ENCODE results near the gene TMEM178B. TPM values are rescaled to one million over a fixed set of nuclear protein-coding genes. Genes with fewer than 3 reads are reported as not detected.

The TMEM178B gene
- total RNA-seq, 4 donors from 2014 or later: 1.3 to 1.8 (median 1.5) TPM

GRCh38 chr7:141208539-141208938, 134.7 kb downstream of the TMEM178B start:
- H3K36me3 ChIP-seq: no peaks in the 10 kb centered on the region
- no peak overlapping the region for H3K27ac ChIP-seq
- in situ Hi-C loops (cut with MboI; ENCODE audit: low sequenced_read_pairs in 4 of 4): no loop called here

GRCh38 chr7:141209454-141209853, 135.6 kb downstream of the TMEM178B start:
- no peak for TF ChIP-seq POLR2A (IDR thresholded peaks at IDR 0.05)
- no peak for TF ChIP-seq CTCF (IDR thresholded peaks at IDR 0.05 in 4 of 5, conservative IDR thresholded peaks at IDR 0.05 in 1 of 5)
- Histone ChIP-seq H3K4me3 (no peak overlapping the region), H3K9me3 (no peaks in the 10 kb centered on the region), H3K27me3 (no peaks in the 10 kb centered on the region), H3K36me3 (no peaks in the 10 kb centered on the region), H3K4me1 (no peaks in the 10 kb centered on the region), H3K27ac (no peak overlapping the region)
- intact Hi-C loops (cut with DNase I; ENCODE audit: low total_unique reads): no loop called here
- in situ Hi-C loops (cut with MboI; ENCODE audit: low sequenced_read_pairs in 4 of 4): no loop called here
- ATAC-seq (no peak), DNase-seq (no peak)

More at GRCh38 chr7:141208539-141208938, 134.7 kb downstream of the TMEM178B start:
- no peak for ATAC-seq
- H3K27me3 ChIP-seq: no peaks in the 10 kb centered on the region
- DNase-seq: no peak
- no peaks in the 10 kb centered on the region for H3K4me1 ChIP-seq
- H3K4me3 ChIP-seq: no peak overlapping the region
- intact Hi-C loops (cut with DNase I; ENCODE audit: low total_unique reads): no loop called here
- TF ChIP-seq POLR2A (IDR thresholded peaks at IDR 0.05): no peak
- no peak for TF ChIP-seq CTCF (IDR thresholded peaks at IDR 0.05 in 4 of 5, conservative IDR thresholded peaks at IDR 0.05 in 1 of 5)
- H3K9me3 ChIP-seq: no peaks in the 10 kb centered on the region

DNA sequence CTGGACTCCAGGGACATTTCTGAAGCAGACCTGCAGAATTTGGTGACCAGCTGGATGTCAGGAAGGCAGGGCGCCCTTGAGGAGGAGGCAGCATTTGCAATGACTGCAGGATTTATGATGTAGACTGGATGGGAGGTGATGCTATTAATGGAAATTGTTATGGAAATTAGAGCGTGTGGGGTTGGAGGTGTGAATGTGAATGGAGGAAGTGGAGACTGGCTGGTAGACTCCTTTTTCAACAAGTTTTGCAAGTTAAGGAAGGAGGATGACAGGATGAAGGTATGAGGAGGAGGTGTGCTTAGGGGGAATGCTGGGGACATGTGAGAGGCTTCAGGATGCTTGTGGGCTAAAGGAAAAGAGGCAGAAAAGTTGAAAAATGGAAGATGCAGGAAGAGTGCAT, 137.0 kb downstream of the TMEM178B start:
- TF ChIP-seq CTCF (IDR thresholded peaks at IDR 0.05 in 4 of 5, conservative IDR thresholded peaks at IDR 0.05 in 1 of 5) (no peak), POLR2A (IDR thresholded peaks at IDR 0.05) (no peak)
- ATAC-seq (no peak), DNase-seq (no peak)
- no peaks in the 10 kb centered on the region for H3K9me3 ChIP-seq
- H3K27me3 ChIP-seq: no peaks in the 10 kb centered on the region
- H3K36me3 ChIP-seq: no peaks in the 10 kb centered on the region
- no peak overlapping the region for H3K27ac ChIP-seq
- intact Hi-C loops (cut with DNase I; ENCODE audit: low total_unique reads): no loop called here
- no peaks in the 10 kb centered on the region for H3K4me1 ChIP-seq
- in situ Hi-C loops (cut with MboI; ENCODE audit: low sequenced_read_pairs in 4 of 4): no loop called here
- H3K4me3 ChIP-seq: no peak overlapping the region

DNA sequence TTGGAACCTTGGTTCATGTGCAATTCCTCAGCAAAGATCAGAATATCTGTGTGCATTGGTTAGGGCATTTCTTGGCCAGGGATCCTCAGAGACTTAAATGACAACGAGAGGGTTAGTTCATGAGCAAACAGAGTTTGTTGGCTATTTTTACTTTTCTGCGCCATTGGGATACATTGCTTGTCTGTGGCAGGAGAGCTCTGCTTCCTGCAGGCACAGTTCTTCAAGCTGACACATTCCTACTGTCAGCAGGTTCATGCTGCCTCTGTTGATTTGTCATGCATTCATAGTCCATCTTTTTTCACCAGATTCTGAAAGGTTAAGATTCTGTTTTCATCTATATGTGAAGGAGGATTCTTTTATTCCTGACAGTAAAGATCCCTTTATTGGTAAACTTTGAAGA, 139.4 kb downstream of the TMEM178B start:
- Histone ChIP-seq H3K4me1 (no peaks in the 10 kb centered on the region), H3K4me3 (no peak overlapping the region), H3K36me3 (no peaks in the 10 kb centered on the region), H3K27ac (no peak overlapping the region), H3K27me3 (no peaks in the 10 kb centered on the region), H3K9me3 (no peaks in the 10 kb centered on the region)
- ATAC-seq: no peak
- intact Hi-C loops (cut with DNase I; ENCODE audit: low total_unique reads) (no loop called here), in situ Hi-C loops (cut with MboI; ENCODE audit: low sequenced_read_pairs in 4 of 4) (no loop called here)
- no peak for DNase-seq
- TF ChIP-seq CTCF (IDR thresholded peaks at IDR 0.05 in 4 of 5, conservative IDR thresholded peaks at IDR 0.05 in 1 of 5) (no peak), POLR2A (IDR thresholded peaks at IDR 0.05) (no peak)

- no peak for DNase-seq
- Histone ChIP-seq H3K4me1 (no peaks in the 10 kb centered on the region), H3K27me3 (no peaks in the 10 kb centered on the region), H3K9me3 (no peaks in the 10 kb centered on the region), H3K27ac (no peak overlapping the region), H3K36me3 (no peaks in the 10 kb centered on the region), H3K4me3 (no peak overlapping the region)
- in situ Hi-C loops (cut with MboI; ENCODE audit: low sequenced_read_pairs in 4 of 4): no loop called here
- TF ChIP-seq POLR2A (IDR thresholded peaks at IDR 0.05) (no peak), CTCF (IDR thresholded peaks at IDR 0.05 in 4 of 5, conservative IDR thresholded peaks at IDR 0.05 in 1 of 5) (no peak)
- no peak for ATAC-seq
- intact Hi-C loops (cut with DNase I; ENCODE audit: low total_unique reads): no loop called here
Measured at GRCh38 chr7:141217938-141218337, 144.1 kb downstream of the TMEM178B start.
